HG03432 (cell line): ENCODE measurements around the gene CNGA1.

Experiments
- ATAC-seq: cut with Tn5 transposase; IDR thresholded peaks from one replicate; pipeline ENCODE4 v1.9.1; 2021; ENCODE audit warnings: mild to moderate bottlenecking, moderate library complexity; ENCODE audit not compliant: unreplicated experiment

Gene CNGA1

GRCh38 chr4:47913861-47914219 lies 102.6 kb downstream of the CNGA1 start:
- ATAC-seq: peak; percentile 25

DNA sequence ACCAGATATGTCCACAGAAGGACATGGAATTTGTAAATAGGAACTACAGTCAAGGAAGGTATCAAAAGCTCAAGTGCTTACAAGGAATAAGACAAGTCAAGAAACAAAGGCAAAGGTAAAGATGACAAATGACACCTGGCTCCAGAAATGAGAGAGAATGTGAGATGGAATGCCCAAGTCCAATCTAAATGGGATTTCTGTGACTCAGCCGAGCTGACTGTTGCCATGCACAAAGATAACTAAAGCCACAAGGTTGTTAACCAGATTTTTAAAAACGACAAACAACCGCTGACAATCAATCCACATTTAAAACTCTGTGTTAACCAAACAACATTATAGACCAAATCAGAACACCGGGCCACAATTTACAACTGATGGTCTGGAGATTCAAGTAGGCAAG lies 103.2 kb downstream of the CNGA1 start:
- ATAC-seq: no peak

DNA sequence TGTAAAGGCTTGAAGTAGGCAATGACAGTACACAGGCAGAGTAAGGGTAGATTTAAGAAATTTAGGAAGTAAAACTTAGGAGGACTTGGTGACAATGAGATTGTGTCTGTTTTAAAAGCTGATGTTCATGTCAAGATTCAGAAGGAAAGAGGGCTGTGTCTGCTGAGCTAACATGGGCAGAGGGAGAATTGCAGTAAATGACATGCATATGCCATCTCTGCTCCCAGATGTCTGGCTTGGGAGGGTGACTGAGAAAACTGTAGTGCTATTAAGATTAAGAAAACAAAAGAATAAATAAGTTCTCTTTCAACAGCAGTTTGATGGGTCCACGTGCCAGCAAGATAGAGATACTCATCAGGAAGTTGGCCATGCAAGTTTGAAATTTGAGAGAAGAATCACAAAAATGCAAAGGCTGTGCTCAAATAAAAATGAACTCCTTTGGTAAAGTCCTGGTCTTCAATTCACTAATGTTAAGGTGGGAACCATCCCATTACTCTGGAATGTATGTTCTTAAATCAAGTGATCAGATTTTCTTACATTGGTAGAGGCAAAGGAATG lies 109.3 kb downstream of the CNGA1 start:
- no peak for ATAC-seq

DNA sequence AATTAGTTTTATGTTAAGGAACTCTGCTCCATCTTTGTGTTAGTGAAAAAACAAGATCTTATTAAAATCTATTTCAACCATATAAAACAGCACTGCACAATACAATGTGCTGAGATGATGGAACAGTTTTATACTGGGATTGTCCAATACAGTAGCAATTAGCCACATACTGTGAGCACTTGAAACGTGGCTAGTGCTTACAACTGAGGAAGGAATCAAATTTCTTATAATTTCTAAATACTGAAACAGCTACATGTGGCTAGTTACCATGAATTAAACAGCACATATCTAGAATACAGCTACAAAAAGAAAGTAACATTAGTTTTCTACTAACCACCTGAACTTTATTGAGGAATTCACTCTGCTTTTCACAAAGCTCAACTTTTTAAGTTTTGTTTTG lies 116.8 kb downstream of the CNGA1 start:
- no peak for ATAC-seq

- ATAC-seq: no peak
Observed at GRCh38 chr4:47891928-47892327, 124.6 kb downstream of the CNGA1 start.
